BE2C (cell line): ENCODE data around the gene HIVEP3.

Source experiments
- DNase-seq: peaks from one replicate; pipeline ENCODE4 v3.0.0-alpha.2; 2020
- H3K27me3 ChIP-seq: fragments of 250-450 bp; sonication (Bioruptor Pico); 2 replicates; pipeline ENCODE4 v1.5.1; 2020; ENCODE audit warnings: mild to moderate bottlenecking
- H3K36me3 ChIP-seq: fragments of 250-450 bp; sonication (Bioruptor Pico); 2 replicates; pipeline ENCODE4 v1.5.1; 2020; ENCODE audit warnings: mild to moderate bottlenecking
- H3K4me1 ChIP-seq: fragments of 250-450 bp; sonication (Bioruptor Pico); 2 replicates; pipeline ENCODE4 v1.5.1; 2020
- H3K4me3 ChIP-seq: 2 replicates; pipeline ENCODE4 v1.5.1; 2011; ENCODE audit warnings: low read depth, low read length
- H3K9me3 ChIP-seq: fragments of 250-450 bp; sonication (Bioruptor Pico); 2 replicates; pipeline ENCODE4 v1.5.1; 2020
- CTCF ChIP-seq: IDR thresholded peaks from 2 replicates; pipeline ENCODE4 v1.5.1; 2012; ENCODE audit warnings: mild to moderate bottlenecking, low read depth, low read length

HIVEP3 gene

GRCh38 chr1:41848216-41848952 is 70.3 kb downstream of the HIVEP3 start:
- no peaks in the 10 kb centered on the region for H3K4me1 ChIP-seq
- no peak for DNase-seq
- no peaks in the 10 kb centered on the region for H3K27me3 ChIP-seq
- H3K4me3 ChIP-seq: no peak overlapping the region
- no peaks in the 10 kb centered on the region for H3K9me3 ChIP-seq
- no peaks in the 10 kb centered on the region for H3K36me3 ChIP-seq
- no peak for TF ChIP-seq CTCF

- TF ChIP-seq CTCF: no peak
- H3K4me1 ChIP-seq: no peaks in the 10 kb centered on the region
- DNase-seq: no peak
Measured at GRCh38 chr1:41847733-41848132, 71.0 kb downstream of the HIVEP3 start.

GRCh38 chr1:41846625-41847405 is 71.9 kb downstream of the HIVEP3 start:
- DNase-seq: no peak

More at GRCh38 chr1:41847733-41848132, 71.0 kb downstream of the HIVEP3 start:
- H3K9me3 ChIP-seq: no peaks in the 10 kb centered on the region
- no peaks in the 10 kb centered on the region for H3K27me3 ChIP-seq
- no peak overlapping the region for H3K4me3 ChIP-seq
- no peaks in the 10 kb centered on the region for H3K36me3 ChIP-seq

GRCh38 chr1:41844781-41845272 is 73.9 kb downstream of the HIVEP3 start:
- H3K27me3 ChIP-seq: no peaks in the 10 kb centered on the region

More at GRCh38 chr1:41846625-41847405, 71.9 kb downstream of the HIVEP3 start:
- Histone ChIP-seq H3K4me1 (no peaks in the 10 kb centered on the region), H3K9me3 (no peaks in the 10 kb centered on the region), H3K27me3 (no peaks in the 10 kb centered on the region), H3K36me3 (no peaks in the 10 kb centered on the region), H3K4me3 (no peak overlapping the region)
- TF ChIP-seq CTCF: no peak

GRCh38 chr1:41844255-41844654 is 74.5 kb downstream of the HIVEP3 start:
- Histone ChIP-seq H3K27me3 (no peaks in the 10 kb centered on the region), H3K4me3 (no peak overlapping the region), H3K9me3 (no peaks in the 10 kb centered on the region), H3K36me3 (no peaks in the 10 kb centered on the region), H3K4me1 (no peaks in the 10 kb centered on the region)
- DNase-seq: no peak
- no peak for TF ChIP-seq CTCF

More at GRCh38 chr1:41844781-41845272, 73.9 kb downstream of the HIVEP3 start:
- no peak overlapping the region for H3K4me3 ChIP-seq
- H3K36me3 ChIP-seq: no peaks in the 10 kb centered on the region
- TF ChIP-seq CTCF: no peak
- DNase-seq: no peak
- H3K9me3 ChIP-seq: no peaks in the 10 kb centered on the region
- H3K4me1 ChIP-seq: no peaks in the 10 kb centered on the region
